Ectodermal cell (in vitro differentiated cells): ENCODE results near the gene PON3.

ENCODE experiments used
- H3K27ac ChIP-seq: 2 replicates; pipeline ENCODE4 v1.7.0; 2013; ENCODE audit warnings: mild to moderate bottlenecking, low read depth, low read length; ENCODE audit not compliant: insufficient read depth, poor library complexity, severe bottlenecking
- H3K27me3 ChIP-seq: 2 replicates; pipeline ENCODE4 v1.7.0; 2013; ENCODE audit warnings: mild to moderate bottlenecking, low read length; ENCODE audit not compliant: insufficient read depth, control insufficient read depth, poor library complexity, severe bottlenecking
- H3K36me3 ChIP-seq: one replicate; pipeline ENCODE4 v1.7.0; 2013; ENCODE audit warnings: low read length; ENCODE audit not compliant: control insufficient read depth, insufficient read depth
- H3K4me1 ChIP-seq: one replicate; pipeline ENCODE4 v1.7.0; 2013; ENCODE audit warnings: low read length; ENCODE audit not compliant: control insufficient read depth, insufficient read depth
- H3K4me3 ChIP-seq: 2 replicates; pipeline ENCODE4 v1.7.0; 2013; ENCODE audit warnings: low read depth, low read length, control low read depth; ENCODE audit not compliant: insufficient read depth
- H3K9me3 ChIP-seq: 2 replicates; pipeline ENCODE4 v1.7.0; 2013; ENCODE audit warnings: mild to moderate bottlenecking, low read length, moderate library complexity; ENCODE audit not compliant: control insufficient read depth
- WGBS, 2 experiments: methylation state at CpG; one replicate each; pipeline ENCODE4 v1.1.7; 2013; ENCODE audit warnings: missing lambda C conversion rate in 2 of 2; 5-methylcytosine and 5-hydroxymethylcytosine counted together

The PON3 gene

DNA sequence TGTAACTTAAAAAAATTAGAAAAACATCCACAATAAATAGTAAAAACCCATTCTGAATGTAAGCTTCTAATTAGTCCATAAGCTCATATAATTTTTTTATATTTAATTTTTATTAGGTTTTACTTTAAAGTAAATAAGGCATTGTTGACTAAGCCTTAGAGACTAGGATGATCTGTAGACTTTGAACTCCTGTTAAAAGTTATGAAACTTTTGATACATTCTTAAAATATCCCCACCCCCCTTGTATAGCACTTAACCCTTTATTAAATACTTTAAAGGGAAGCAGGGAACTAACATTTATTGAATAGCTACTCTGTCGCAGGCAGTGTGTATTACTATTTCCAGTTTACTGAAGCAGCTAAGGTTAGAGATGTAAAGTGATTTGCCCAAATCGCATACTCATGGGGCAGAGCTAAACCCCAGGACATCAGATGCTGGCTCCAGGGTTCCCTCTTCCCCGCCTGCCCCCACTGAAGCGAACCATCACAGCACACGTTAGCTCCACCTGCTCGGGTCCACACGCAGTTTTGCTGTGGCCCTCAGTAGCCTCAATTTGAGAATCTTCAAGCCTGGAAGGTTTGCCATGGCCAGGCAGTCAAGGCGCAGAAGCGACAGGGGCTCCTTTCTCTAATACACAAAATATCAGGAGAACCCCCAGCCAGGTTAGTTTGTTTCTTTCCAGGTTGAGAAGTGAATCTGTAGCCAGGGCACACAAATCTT, 72.6 kb downstream of the PON3 start:
- Histone ChIP-seq H3K4me3 (no peak overlapping the region), H3K27me3 (no peaks in the 10 kb centered on the region), H3K4me1 (no peaks in the 10 kb centered on the region), H3K36me3 (no peaks in the 10 kb centered on the region), H3K27ac (no peak overlapping the region), H3K9me3 (no peaks in the 10 kb centered on the region)
- WGBS, 2 experiments, result 92 to 96% methylated on average over 9 of the region's 9 CpGs

DNA sequence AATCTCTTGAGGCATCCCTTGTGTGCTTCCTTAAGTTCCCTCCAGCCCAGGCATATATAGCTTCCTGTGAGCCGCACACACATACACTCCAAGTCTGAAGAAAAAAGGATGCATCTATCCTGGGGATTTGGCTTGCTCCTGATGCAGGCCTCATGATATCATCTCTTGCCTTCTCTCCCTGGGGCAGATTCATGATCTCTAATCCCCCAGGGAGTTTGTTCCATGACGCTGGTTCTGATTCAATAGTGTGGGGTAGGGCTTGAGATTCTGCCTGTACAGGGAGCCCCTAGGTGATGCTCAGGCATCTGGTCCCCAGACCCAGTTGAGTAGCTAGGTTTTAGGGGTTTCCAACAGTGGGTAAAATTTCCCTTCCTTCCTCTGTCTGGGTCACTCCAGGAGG, 73.3 kb downstream of the PON3 start:
- no peak overlapping the region for H3K4me3 ChIP-seq
- no peaks in the 10 kb centered on the region for H3K9me3 ChIP-seq
- H3K4me1 ChIP-seq, result no peaks in the 10 kb centered on the region
- H3K27me3 ChIP-seq, result no peaks in the 10 kb centered on the region
- H3K27ac ChIP-seq, result no peak overlapping the region
- WGBS, 2 experiments, result 95 to 96% methylated on average over 2 of the region's 2 CpGs
- H3K36me3 ChIP-seq, result no peaks in the 10 kb centered on the region

DNA sequence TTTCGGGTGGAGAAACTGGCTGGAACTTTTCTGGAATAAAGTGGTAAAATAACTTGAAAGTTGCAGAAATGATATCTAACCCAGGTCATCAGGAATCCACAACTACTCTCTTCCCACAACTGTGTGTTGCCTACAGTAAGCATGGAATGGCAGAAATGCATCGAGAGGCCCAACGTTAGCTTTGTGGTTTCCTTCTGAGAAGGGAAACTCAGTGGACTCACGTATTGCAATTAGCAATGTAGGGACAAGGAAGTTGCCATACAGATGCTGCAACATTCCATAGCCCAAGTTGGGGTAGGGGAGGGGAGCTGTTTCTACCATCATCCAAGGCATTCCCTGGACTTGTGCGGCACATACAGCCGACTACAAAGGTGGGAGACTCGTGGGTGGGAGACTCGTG, 73.8 kb downstream of the PON3 start:
- 94 to 97% methylated on average over 7 of the region's 8 CpGs for WGBS, 2 experiments
- Histone ChIP-seq H3K9me3 (no peaks in the 10 kb centered on the region), H3K36me3 (no peaks in the 10 kb centered on the region), H3K27ac (no peak overlapping the region), H3K4me1 (no peaks in the 10 kb centered on the region), H3K27me3 (no peaks in the 10 kb centered on the region), H3K4me3 (no peak overlapping the region)

DNA sequence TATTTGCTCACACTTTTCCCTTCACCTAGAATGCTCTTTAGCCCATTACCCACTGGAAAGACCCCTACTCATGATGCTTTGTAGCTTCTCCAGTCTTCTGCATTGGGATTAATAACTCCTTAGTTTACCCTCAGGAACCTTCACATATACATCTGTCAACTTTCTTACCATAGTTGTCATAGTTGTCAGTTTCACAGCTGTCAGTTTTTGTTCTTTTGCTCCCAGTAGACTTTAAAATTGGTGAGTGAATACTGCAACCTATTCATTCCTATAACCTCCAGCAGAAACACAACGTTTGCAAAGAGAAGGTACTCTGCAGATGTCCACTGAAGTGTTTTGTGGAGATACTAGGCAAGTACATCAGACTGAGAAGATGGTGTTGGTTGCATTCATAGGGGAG, 74.5 kb downstream of the PON3 start:
- Histone ChIP-seq H3K4me1 (no peaks in the 10 kb centered on the region), H3K4me3 (no peak overlapping the region), H3K27me3 (no peaks in the 10 kb centered on the region), H3K36me3 (no peaks in the 10 kb centered on the region), H3K27ac (no peak overlapping the region), H3K9me3 (no peaks in the 10 kb centered on the region)
- WGBS, 2 experiments, result 89 to 100% methylated on average over 1 of the region's 1 CpG

DNA sequence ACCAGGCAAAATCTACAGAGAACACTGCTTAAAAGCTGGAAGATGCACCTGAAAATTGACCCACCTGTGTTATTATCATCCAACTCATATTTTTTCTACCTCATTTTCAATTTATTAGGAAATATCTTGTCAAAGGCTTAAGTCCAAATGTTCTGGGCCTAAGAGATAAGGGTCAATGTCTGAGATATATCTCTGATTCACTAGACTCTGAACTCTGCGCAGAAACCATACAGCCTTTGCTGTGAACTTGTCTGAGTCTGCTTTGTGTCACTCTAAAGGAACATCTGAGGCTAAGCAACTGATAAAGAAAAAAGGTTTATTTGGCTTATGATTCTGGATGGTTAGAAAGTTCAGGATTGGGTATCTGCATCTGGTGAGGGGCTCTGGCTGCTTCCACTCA, 75.5 kb downstream of the PON3 start:
- Histone ChIP-seq H3K4me1 (no peaks in the 10 kb centered on the region), H3K9me3 (no peaks in the 10 kb centered on the region), H3K27ac (no peak overlapping the region), H3K4me3 (no peak overlapping the region), H3K36me3 (no peaks in the 10 kb centered on the region), H3K27me3 (no peaks in the 10 kb centered on the region)
- WGBS, 2 experiments, result 94 to 98% methylated on average over 1 of the region's 1 CpG

DNA sequence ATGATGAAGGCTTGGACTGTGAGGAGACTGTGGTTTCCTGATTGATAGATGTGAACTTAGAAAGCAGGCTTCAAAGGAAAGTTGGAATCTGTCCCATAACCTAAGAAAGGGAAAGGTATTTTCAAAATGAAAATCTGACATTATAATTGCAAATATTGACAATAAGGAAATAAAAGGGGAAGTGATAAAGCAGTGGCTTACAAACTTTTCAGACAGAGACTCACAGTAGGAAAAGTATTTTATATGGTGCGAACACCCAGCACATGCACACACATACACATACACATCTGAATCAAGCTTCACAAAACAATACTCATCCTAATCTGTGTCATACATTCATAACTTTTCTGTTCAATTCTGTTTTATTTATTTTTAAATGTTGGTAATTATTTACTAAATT, 76.6 kb downstream of the PON3 start:
- H3K27ac ChIP-seq, result no peak overlapping the region
- H3K27me3 ChIP-seq, result no peaks in the 10 kb centered on the region

DNA sequence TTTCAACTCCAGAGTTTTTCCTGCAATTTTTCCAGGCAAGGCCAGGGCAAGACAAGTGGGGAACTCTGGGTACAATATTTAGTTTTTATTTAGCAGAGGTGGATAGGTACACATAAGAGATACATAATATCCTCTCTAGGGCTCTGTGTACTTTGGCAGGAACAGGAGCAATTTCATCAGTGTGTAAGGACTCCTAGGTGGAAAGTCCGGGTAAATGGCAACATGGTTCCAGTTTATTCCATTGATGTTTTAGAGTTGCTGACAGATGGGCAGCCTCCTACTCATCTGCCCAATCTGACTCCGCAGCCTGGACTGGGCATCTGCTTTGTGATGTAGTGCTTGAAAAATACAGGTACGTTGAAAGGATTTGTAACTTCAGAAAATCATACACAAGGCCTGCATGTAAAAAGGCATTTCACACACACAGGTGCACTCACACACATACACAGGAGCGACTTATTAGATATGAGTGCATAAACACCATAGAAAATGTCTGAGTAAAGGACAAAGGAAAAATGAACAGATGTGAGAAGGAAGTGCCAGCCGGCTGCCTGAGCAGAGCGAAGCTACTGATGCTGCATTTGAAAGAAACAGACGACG, 77.6 kb downstream of the PON3 start:
- no peak overlapping the region for H3K4me3 ChIP-seq
- no peaks in the 10 kb centered on the region for H3K9me3 ChIP-seq
- no peaks in the 10 kb centered on the region for H3K36me3 ChIP-seq
- no peak overlapping the region for H3K27ac ChIP-seq
- no peaks in the 10 kb centered on the region for H3K4me1 ChIP-seq
- H3K27me3 ChIP-seq, result no peaks in the 10 kb centered on the region
- WGBS, 2 experiments, result 90 to 94% methylated on average over 4 to 6 of the region's 8 CpGs

More for the DNA sequence above, 76.6 kb downstream of the PON3 start:
- Histone ChIP-seq H3K9me3 (no peaks in the 10 kb centered on the region), H3K36me3 (no peaks in the 10 kb centered on the region), H3K4me3 (no peak overlapping the region), H3K4me1 (no peaks in the 10 kb centered on the region)
- 83% methylated on average over 1 of the region's 1 CpG; no CpG with 5 or more reads in 1 of the 2 experiments for WGBS, 2 experiments

DNA sequence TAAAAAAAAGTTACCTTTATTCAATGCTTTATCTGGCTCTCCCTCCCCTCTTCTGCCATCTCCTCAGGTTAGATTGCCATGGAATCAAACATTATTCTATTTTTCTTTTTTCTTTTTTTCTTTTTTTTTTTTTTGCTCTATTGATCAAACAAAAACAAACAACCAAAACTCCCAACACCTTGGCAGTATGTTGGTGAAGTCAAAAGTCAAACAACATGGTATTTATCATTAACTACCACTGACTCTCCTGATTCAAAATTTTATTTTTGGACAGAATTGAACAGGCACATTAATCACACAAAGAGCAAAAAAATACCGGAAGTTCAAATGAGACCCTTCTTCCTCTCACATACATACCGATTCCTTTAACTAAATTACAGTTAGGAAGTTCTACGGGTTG, 78.2 kb downstream of the PON3 start:
- no peaks in the 10 kb centered on the region for H3K9me3 ChIP-seq
- H3K27me3 ChIP-seq, result no peaks in the 10 kb centered on the region
- no peaks in the 10 kb centered on the region for H3K36me3 ChIP-seq
- WGBS, 2 experiments, result 93 to 98% methylated on average over 3 of the region's 3 CpGs
- no peak overlapping the region for H3K4me3 ChIP-seq
- no peaks in the 10 kb centered on the region for H3K4me1 ChIP-seq
- H3K27ac ChIP-seq, result no peak overlapping the region

DNA sequence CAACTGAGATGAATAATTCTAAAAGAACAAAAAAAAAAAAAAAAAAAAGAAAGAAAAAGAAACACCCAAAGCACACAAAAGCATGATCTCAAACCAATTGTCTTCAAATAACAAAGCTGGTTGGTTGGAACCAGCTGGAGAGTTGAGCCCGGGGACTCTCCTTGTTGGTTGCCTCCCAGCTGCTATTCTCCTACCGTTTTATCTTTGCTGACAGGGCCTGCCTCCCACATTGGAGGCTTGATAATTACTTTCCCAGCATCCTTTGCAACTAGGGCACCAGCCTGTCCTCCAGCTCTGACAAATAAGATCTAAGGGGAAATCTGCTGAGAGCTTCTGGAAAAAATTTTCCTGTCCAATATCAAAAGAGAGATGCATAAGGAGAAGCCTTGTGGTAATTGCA, 78.6 kb downstream of the PON3 start:
- Histone ChIP-seq H3K27ac (no peak overlapping the region), H3K4me3 (no peak overlapping the region), H3K36me3 (no peaks in the 10 kb centered on the region), H3K9me3 (no peaks in the 10 kb centered on the region), H3K27me3 (no peaks in the 10 kb centered on the region), H3K4me1 (no peaks in the 10 kb centered on the region)
- WGBS, 2 experiments, result 22 to 25% methylated on average over 2 of the region's 2 CpGs

DNA sequence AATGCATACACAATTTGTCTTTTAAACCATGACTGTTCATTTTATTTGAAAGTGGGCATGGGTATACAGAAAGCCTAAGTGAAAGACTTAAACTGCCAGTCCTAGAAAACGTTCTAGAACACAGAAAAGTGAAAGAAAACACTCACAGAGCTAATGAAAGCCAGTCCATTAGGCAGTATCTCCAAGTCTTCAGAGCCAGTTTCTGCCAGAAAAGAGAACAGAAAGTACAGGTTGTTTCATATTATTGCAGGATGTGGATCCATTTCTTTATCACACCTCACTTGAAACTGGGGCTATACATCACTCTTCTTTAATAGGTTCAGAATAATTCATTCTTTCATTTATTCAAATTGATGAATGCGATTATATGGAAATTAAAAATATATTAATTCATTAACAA, 79.6 kb downstream of the PON3 start:
- no peaks in the 10 kb centered on the region for H3K4me1 ChIP-seq
- no peak overlapping the region for H3K4me3 ChIP-seq
- H3K27ac ChIP-seq, result no peak overlapping the region
- no peaks in the 10 kb centered on the region for H3K27me3 ChIP-seq
- H3K9me3 ChIP-seq, result no peaks in the 10 kb centered on the region
- H3K36me3 ChIP-seq, result no peaks in the 10 kb centered on the region
- 100% methylated on average over 1 of the region's 2 CpGs for WGBS, 2 experiments
